Pulmonary artery endothelial cell (primary cell): Measurements from ENCODE around the gene B4GALT6. TPM values are rescaled to one million over a fixed set of nuclear protein-coding genes. Genes with fewer than 3 reads are reported as not detected.

Source experiments
- DNase-seq: peaks from one replicate; pipeline ENCODE4 v3.0.0-alpha.2; 2011; ENCODE audit warnings: low read depth, low spot score
- total RNA-seq: library from RNA; depleted of rRNA; stranded (reverse); fragments of >200 nt; gene quantifications from 2 replicates; pipeline ENCODE4 v1.2.3, GENCODE V29; 2014

B4GALT6 gene
- total RNA-seq, 1 donor from 2014 or later = 9.1 TPM

- DNase-seq = no peak
Measured at GRCh38 chr18:31633392-31634330, 50.7 kb downstream of the B4GALT6 start.

DNA sequence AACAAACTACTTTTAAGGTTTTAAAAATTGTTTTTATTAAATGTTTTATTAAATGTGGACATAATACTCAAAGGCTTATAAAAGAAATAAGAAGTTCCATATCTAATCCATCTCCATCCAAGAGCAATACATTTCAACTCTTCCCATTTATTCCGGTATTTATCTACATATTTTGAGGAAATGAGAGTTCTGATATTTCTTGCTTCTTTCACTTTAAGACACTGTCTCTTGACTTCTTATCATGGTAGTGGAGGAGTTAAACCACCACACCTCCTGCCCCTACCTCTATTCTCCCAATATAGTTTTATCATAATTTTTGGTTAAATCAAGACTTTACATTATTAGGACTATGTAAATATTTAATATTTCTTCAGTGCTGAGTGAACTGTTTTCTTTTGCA, 52.0 kb downstream of the B4GALT6 start:
- no peak for DNase-seq

DNA sequence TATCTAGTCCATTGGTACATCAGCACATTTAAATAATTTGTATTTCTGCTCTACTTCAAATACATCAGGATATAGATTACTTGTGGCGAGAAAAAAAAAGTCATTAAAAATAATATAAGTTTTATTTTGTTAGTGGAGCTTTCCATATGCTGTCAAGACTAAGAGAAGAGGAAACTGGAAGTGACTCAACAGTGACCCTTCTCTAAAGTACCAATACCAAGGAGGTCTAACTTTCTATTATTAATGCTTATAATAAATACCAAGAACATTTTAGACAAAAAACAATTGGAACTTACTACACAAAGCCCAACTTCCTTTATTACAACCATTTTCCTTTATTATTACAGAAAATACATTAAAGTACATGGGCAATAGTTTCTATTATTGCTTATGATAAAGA, 52.9 kb downstream of the B4GALT6 start:
- DNase-seq = peak; percentile 7

DNA sequence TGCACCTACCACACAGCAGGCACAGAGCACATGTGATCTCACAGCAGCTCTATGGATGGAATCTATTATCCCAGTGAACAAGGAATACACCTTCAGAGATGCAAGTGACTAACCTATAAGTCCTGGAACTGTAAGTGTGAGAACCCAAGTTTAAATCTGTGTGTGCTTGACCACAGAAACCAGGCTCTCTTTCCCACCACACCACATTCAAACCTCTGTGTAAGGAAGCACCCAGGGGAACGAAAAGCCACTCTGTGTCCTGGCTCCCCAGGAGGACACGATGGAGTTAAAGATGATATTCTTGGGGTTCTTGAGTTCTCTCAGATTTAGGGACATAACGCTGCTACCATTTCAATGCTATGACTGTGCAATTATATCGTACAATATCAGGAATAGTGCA, 53.8 kb downstream of the B4GALT6 start:
- DNase-seq = no peak

DNA sequence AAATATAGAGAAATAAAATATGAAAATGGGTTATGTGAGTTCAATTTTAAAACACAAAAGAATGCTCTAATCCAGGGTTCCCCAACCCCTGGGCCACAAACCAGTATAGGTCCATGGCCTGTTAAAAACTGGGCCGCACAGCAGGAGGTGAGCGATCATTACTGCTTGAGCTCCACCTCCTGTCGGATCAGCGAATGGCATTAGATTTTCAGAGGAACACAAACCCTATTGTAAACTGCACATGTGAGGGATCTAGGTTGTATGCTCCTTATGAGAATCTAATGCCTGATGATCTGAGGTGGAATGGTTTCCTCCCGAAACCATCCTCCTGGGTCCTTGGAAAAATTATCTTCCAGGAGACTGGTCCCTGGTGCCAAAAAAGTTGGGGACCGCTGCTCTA, 58.0 kb downstream of the B4GALT6 start:
- DNase-seq = no peak

DNA sequence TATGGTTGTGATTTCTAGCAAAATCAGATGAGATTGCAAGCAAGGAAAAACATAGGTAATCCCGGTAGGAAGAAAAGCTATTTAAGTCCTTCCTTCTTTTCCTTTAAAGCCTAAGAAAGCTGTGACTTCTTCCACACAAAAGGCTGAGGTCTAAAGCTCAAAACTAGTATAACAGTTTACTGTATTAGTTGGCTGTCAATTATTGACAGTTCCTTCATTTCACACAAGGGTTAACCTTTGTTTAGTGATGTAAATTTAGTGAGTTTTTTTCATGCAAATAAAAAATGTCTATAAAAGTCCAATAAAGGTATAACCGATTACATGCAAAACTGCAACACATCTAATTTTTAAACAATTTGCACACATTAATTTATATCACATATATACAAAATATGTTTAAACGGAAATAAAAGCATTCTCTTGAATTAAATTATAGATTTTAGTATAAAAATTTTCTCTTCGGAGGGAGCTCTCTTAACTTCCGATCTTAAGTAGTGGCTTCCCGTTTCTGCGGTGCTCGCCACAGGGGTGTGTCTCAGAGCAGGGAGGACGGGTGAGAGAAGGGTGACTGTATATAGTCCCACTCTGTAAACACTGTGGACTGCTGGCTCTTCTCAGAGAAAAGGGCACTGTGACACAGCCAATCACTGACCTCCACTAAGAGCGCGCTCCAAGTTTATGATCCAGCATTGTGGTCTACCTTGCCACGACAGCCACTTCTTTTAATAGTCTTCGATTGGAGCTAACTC, 59.3 kb downstream of the B4GALT6 start:
- DNase-seq = no peak

DNA sequence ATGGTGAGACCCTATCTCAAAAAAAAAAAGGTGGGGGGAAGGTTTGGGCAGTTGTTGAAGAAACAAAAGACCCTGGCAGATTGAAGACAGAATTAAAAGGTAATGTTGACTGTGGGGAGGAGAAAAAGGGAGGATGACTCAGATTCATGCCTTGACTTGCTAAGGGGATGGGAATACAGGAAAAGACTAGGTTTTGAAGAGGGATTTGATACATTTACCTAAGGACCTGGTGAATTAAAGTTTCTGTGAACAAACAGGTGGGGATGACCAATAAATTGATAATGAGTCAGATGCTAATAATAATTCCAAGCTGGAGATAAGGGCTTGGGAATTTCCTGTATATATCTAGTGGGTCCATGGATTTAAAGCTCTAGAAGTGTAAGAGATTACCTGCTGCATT, 65.1 kb downstream of the B4GALT6 start:
- DNase-seq = no peak

DNA sequence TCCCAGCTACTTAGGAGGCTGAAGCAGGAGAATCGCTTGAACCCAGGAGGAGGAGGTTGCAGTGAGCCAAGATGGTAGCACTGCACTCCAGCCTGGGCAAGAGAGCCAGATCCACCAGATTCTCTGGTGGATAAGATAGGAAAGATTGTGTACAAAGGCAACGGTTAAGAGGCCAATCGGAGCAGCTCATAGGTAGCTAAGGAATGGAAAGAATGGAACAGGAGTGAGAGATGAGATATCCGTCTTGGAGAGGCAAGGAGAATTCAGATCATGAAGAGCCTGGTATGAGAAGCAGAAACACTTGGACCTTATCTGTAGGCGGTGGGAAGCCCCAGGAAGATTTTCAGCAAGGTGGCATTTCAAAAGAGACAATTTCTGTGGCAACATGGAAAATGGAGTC, 65.6 kb downstream of the B4GALT6 start:
- DNase-seq = no peak

GRCh38 chr18:31617031-31617717, 67.2 kb downstream of the B4GALT6 start:
- DNase-seq = no peak

GRCh38 chr18:31616586-31616985, 67.8 kb downstream of the B4GALT6 start:
- no peak for DNase-seq

DNA sequence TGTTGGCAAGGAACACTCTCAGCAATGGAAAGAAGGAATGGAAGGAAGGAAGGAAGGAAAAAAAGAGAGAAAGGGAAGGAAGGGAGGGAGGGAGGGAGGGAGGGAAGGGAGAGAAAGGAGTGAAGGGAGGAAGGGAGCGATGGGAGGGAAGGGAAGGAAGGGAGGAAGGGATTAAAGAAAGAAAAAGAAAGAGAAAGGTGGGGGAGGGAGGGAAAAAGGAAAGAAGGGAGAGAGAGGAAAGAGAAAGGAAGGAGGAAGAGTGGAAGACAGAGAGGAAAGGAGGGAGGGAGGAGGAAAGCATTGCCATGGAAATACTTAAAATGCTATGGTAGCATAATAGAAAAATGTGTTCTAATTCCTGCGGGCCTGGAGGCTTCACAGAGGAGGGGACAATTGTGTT, 70.3 kb downstream of the B4GALT6 start:
- no peak for DNase-seq

GRCh38 chr18:31612124-31612523, 72.3 kb downstream of the B4GALT6 start:
- no peak for DNase-seq

GRCh38 chr18:31611511-31611910, 72.9 kb downstream of the B4GALT6 start:
- no peak for DNase-seq

GRCh38 chr18:31610286-31611205, 73.8 kb downstream of the B4GALT6 start:
- DNase-seq = no peak

GRCh38 chr18:31609886-31610285, 74.5 kb downstream of the B4GALT6 start:
- no peak for DNase-seq

GRCh38 chr18:31607384-31607783, 77.0 kb downstream of the B4GALT6 start:
- DNase-seq = no peak

GRCh38 chr18:31606265-31606664, 78.1 kb downstream of the B4GALT6 start:
- no peak for DNase-seq

- no peak for DNase-seq
Measured at GRCh38 chr18:31603315-31603714, 81.1 kb downstream of the B4GALT6 start.

DNA sequence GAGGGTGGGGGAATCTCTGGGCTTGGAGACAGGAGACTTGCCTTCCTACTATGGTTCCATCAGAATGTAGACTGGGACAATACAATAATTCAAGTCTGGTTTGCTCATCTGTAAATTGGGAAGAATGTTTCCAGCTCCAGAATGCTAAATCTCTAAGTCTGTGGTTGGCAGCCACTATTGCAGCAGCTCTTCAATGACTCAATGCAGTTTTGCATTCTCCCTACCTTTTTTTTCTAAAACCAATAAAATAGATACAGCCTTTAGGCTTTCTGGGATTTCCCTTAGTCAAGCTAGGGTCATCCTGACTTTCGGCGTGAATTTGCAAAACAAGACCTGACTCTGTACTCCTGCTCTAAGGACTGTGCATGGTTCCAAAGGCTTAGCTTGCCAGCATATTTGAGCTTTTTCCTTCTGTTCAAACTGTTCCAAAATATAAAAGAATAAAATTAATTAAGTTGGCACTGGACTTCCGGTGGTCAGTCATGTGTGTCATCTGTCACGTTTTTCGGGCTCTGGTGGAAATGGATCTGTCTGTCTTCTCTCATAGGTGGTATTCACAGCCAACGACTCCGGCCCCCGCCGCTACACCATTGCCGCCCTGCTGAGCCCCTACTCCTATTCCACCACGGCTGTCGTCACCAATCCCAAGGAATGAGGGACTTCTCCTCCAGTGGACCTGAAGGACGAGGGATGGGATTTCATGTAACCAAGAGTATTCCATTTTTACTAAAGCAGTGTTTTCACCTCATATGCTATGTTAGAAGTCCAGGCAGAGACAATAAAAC, 86.2 kb downstream of the B4GALT6 start:
- no peak for DNase-seq
